Measurements from ENCODE around the gene MSRB1. TPM values are rescaled to one million over a fixed set of nuclear protein-coding genes. Genes with fewer than 3 reads are reported as not detected.
"Not testable (repeated sequence)": the region's sequence is repeated elsewhere in the genome, so short reads cannot be mapped to it uniquely, and the experiment has no call there.

MSRB1 gene
- total RNA-seq, 1 experiment from 2014 or later = 26.4 TPM

- TF ChIP-seq ERG (CRISPR knock-in tag; IDR thresholded peaks at IDR 0.05) = peak; percentile 84; the same call in 1 of the 2 replicates
- TF ChIP-seq CBFB (CRISPR knock-in tag; IDR thresholded peaks at IDR 0.05; ENCODE audit: low read depth) = no peak
- 0 out of 2 replicates have a peak, but pooled peaks have one; percentile 17 for TF ChIP-seq ZNF423 (CRISPR knock-in tag; IDR thresholded peaks at IDR 0.05)
- TF ChIP-seq FOXP1 (CRISPR knock-in tag; IDR thresholded peaks at IDR 0.05; ENCODE audit: borderline replicate concordance) = 0 out of 2 replicates have a peak, but pooled peaks have one; percentile 24
- no peak for TF ChIP-seq AFF4 (CRISPR knock-in tag; IDR thresholded peaks at IDR 0.05; ENCODE audit: borderline replicate concordance)
- no peak for TF ChIP-seq FOXJ3 (CRISPR knock-in tag; IDR thresholded peaks at IDR 0.05; ENCODE audit: borderline replicate concordance)
- TF ChIP-seq SMAD3 (CRISPR knock-in tag; IDR thresholded peaks at IDR 0.05; ENCODE audit: borderline replicate concordance) = peak; percentile 71; the same call in 1 of the 2 replicates
- TF ChIP-seq SP1 (CRISPR knock-in tag; conservative IDR thresholded peaks at IDR 0.05) = peak; percentile 83
These were observed 16.5 kb upstream of the MSRB1 start, which contains the start of gene NDUFB10 (continued) for GRCh38 chr16:1959269-1960039.

- H3K4me1 Mint-ChIP-seq = peaks cover 33% of the 10 kb centered on the region
- ATAC-seq = peak; percentile 0; the same call in 1 of the 2 replicates
- peaks cover 6% of the 10 kb centered on the region for H3K27me3 Mint-ChIP-seq (ENCODE audit: low read depth)
- H3K36me3 Mint-ChIP-seq = peaks cover 28% of the 10 kb centered on the region
- CTCF ChIA-PET = interaction anchor here (0.8 to 1.8 kb wide), 4 partner anchors 13 to 182 kb away, joined by 3 to 5 read pairs (median 4); no protein-coding TSS in a partner anchor
- POLR2A ChIA-PET = interaction anchor here (1.1 kb wide), 1 partner anchor 15 kb away, joined by 3 read pairs; no protein-coding TSS in a partner anchor
- TF ChIP-seq ELF4 (CRISPR knock-in tag; IDR thresholded peaks at IDR 0.05; ENCODE audit: low read depth) = no peak
- TF ChIP-seq ZBTB21 (CRISPR knock-in tag; IDR thresholded peaks at IDR 0.05; ENCODE audit: borderline replicate concordance) = no peak
- TF ChIP-seq RELA (CRISPR knock-in tag; IDR thresholded peaks at IDR 0.05; ENCODE audit: borderline replicate concordance) = no peak
- H3K4me3 Mint-ChIP-seq = peak overlapping the region; percentile 93
- no peak for DNase-seq (ENCODE audit: low spot score)
- H3K9me3 Mint-ChIP-seq = no peaks in the 10 kb centered on the region
- H3K27ac Mint-ChIP-seq = no peak overlapping the region
These were observed 15.8 kb upstream of the MSRB1 start for GRCh38 chr16:1958715-1959268.

GRCh38 chr16:1958143-1958491 is 15.1 kb upstream of the MSRB1 start:
- not testable (repeated sequence) for ATAC-seq; H3K27ac Mint-ChIP-seq; H3K9me3 Mint-ChIP-seq; H3K4me3 Mint-ChIP-seq; H3K27me3 Mint-ChIP-seq (ENCODE audit: low read depth); DNase-seq (ENCODE audit: low spot score)
- ChIA-PET CTCF (interaction anchor here (0.9 to 1.8 kb wide), 3 partner anchors 17 to 46 kb away, joined by 3 to 5 read pairs (median 4); no protein-coding TSS in a partner anchor), POLR2A (interaction anchor here (0.6 kb wide), 1 partner anchor 54 kb away, joined by 3 read pairs; no protein-coding TSS in a partner anchor)
- Mint-ChIP-seq H3K4me1 (peaks cover 27% of the 10 kb centered on the region), H3K36me3 (peaks cover 21% of the 10 kb centered on the region)

GRCh38 chr16:1957434-1958142 is 14.6 kb upstream of the MSRB1 start:
- not testable (repeated sequence) for H3K9me3 Mint-ChIP-seq; H3K27ac Mint-ChIP-seq; H3K27me3 Mint-ChIP-seq (ENCODE audit: low read depth); ATAC-seq; H3K4me3 Mint-ChIP-seq; DNase-seq (ENCODE audit: low spot score)
- ChIA-PET POLR2A (interaction anchor here (0.6 kb wide), 1 partner anchor 55 kb away, joined by 3 read pairs; no protein-coding TSS in a partner anchor), CTCF (interaction anchor here (0.9 to 1.8 kb wide), 3 partner anchors 16 to 46 kb away, joined by 3 to 5 read pairs (median 4); no protein-coding TSS in a partner anchor)
- peaks cover 25% of the 10 kb centered on the region for H3K4me1 Mint-ChIP-seq
- H3K36me3 Mint-ChIP-seq = peaks cover 16% of the 10 kb centered on the region

All from WTC11 (cell line).